HG02938 (cell line): ENCODE data around the gene SOX18.

Experiments
- ATAC-seq: cut with Tn5 transposase; IDR thresholded peaks from one replicate; pipeline ENCODE4 v1.9.1; 2021; ENCODE audit warnings: mild to moderate bottlenecking, moderate library complexity; ENCODE audit not compliant: unreplicated experiment

SOX18 gene

DNA sequence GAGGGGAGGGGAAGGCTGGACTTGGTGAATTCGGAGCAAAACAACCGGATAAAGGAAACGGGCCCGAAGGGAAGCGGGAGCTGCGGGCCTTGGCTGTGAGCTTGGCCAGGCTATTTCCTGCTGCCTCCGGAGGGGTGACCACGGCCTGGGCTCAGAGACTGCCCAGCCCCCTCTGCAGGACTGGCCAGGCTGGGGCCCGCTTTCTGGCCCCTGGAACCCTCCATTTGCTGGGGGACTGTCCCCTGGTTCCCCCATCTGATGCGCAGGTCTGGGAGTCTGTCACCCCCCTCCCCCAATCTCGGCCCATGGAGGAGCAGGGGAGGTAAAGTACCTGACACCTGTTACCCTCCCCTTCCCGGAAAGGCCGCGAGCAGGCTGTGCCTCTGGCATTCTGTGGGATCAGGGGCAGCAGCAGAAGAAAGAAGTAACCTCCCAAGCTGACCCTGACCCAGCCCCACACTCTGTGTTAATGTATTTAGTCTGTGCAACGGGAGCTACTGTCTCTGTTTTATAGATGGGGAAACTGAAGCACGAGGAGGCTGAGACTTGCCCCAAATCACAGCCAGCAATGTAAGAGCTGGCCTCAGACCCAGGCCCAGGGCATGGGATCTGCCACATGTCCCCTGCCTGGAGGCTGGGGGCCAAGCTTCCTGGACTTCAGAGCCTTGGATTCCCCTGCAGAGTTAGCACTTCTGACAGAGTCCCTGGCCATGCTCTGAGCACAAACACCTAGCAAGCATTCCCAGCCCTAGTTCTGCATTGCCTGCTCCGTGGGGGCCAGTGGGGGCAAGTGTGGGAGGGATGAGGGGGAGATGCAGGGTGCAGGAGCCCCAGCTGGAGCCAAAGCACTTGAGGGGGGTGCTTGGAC, 9.9 kb downstream of the SOX18 start:
- ATAC-seq, result no peak

DNA sequence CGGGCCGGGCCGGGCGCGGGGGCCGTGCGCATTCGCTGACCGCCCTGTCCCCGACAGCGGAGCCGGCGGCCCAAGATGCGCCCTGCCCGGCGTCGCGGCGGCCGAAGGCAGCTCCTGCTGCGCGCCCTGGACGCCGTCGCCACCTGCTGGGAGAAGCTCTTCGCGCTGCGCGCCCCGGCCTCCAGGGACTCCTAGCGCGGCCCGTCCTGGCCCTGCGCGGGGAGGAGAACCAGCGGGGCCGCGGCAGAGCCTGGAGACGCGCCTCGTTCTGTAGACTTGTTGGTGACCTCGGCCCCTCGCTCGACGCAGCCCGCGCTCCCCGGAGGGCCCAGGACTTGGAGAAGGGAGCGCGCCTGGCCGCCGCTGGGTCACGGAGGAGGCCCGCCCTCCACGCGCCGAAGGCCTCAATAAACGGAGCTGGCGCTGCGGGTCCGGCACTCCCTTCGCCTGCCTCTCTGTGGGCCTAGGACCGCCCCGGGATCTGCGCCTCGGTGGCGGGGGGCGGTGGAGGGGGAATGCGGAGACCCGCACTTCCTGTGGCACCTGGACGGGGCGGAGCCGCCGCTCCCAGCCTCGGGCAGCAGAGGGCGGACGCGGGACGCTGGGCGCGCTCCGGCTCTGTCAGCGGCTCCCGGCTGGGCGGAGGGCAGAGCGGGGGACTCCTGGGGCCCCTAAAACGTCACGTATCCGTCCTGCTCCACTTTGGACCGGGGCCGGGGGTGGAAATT, 10.7 kb downstream of the SOX18 start:
- no peak for ATAC-seq

DNA sequence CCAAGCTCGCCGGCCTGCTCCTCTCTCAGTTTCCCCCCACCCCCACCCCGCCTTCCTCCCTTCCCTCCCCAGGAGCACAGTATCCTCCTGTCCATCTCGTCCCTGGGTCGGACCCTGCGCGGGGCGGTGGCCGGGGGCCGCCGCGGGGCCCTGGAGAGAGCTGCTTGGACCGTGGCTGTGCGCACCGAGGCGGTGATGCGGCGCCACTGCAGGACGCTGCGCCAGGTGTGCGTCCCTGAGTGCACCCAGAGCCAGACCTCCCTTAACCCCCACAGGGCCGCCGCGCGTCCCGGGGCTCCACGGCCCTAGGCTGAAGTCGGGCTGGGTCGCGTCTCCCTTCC, 11.2 kb downstream of the SOX18 start:
- no peak for ATAC-seq

DNA sequence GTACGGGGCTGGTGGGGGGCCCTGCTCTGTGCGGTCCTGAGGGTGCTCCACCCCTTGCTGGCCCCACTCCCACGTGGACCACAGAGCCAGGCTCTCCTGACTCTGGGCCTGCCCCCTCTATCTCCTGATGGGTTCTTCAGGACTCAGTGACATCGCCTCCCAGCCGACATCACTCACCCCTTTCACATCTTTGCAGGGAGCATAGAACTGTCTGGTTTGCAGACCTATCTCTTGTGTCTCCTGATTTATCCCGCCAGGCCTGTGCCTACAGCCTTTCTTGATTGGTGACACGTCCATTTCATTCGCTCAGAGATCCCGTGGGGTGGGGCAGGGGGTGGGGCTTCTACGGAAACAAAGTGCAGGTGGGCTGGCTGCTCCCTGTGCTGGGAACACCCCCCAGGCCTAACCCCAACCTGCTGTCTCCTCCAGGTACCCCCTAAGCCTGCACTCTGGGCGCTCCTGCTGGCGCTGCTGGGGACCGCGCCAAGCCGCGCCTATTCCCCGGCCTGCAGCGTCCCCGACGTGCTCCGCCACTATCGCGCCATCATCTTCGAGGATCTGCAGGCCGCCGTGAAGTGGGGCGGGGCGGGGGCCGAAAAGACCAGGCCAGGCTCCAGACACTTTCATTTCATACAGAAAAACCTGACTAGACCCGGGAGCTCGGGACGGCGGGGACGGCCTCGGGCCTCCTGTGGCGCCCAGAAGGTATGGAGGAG, 11.8 kb downstream of the SOX18 start:
- no peak for ATAC-seq

DNA sequence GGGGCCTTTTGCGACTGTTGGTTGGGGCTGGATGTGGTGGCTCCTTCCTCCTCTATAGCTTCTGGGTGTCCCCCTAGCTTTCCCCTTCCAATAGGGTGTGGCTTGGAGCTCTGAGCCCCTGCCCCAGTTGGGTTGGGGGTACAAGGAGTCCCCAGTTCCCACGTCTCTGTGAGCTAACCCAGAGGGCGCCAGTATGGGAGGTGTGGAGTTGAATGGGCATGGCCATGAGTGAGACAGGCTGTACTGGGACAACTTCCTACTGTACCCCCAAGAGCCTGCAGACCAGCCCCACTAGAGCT, 12.3 kb downstream of the SOX18 start:
- no peak for ATAC-seq

DNA sequence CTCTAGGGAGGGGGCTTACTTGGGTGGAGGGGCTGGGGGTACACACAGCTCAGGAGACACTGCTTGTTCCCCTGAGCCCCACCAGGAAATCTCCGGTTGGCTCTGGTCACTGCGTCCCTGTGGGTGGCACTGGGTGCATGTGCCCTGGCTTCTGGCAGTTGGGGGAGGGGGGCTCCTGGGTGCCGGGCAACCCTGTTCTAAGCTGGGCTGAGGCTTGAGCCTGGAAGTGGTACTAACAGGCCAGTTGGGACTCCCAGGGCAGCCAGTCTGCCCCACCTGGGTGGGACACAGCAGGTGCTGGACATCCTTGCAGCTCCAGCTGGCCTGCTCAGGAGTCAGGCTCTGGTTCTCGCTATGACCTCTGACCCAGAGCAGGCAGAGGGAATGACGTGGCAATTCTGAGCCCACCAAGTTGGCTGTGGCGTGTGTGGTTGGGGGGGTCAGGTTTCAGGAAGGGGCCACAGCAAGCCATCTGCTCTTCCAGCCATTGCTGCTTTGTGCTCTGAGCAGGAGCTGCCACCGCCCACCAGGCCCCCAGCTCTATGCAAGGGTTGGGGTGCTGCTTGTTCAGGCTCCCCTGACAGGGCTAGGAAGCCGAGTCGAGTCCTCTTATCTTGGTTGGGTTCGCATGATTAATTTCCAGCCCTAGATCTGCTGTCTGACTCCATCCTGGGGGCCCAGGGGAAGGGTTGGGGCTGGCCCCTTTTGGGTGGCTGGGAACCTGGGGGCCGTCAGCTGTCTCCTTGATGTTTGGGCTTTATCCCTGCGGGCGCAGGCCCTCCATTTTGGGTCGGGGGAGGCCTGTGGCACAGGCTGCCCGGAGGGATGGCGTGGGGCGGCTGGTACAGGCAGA, 12.9 kb downstream of the SOX18 start:
- no peak for ATAC-seq

DNA sequence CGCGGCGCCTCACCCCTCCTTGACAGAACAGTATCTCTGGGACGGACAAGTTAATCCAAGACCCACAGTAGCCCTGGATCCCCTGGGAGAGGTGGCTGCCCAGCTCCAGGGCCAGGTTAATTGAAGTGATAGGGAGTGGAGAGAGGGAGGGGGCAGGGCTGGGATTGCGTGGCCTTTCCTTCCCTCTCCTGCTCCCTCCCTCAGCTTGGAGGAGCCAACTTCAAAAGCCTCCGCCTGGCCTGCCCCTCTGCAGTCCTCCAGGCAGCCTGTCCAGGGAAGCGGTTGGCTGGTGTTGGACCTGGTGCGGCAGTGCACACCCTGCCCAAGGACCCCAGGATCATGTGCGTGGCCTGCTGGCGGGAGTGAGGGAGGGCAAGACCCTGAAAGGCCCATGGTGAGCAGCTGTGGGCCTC, 13.5 kb downstream of the SOX18 start, which contains the start of gene C20orf204:
C20orf204 (plus strand) TSS at position 250 of the 413 bp plus-strand sequence; CDS start at position 392, 142 bp downstream.
- no peak for ATAC-seq

DNA sequence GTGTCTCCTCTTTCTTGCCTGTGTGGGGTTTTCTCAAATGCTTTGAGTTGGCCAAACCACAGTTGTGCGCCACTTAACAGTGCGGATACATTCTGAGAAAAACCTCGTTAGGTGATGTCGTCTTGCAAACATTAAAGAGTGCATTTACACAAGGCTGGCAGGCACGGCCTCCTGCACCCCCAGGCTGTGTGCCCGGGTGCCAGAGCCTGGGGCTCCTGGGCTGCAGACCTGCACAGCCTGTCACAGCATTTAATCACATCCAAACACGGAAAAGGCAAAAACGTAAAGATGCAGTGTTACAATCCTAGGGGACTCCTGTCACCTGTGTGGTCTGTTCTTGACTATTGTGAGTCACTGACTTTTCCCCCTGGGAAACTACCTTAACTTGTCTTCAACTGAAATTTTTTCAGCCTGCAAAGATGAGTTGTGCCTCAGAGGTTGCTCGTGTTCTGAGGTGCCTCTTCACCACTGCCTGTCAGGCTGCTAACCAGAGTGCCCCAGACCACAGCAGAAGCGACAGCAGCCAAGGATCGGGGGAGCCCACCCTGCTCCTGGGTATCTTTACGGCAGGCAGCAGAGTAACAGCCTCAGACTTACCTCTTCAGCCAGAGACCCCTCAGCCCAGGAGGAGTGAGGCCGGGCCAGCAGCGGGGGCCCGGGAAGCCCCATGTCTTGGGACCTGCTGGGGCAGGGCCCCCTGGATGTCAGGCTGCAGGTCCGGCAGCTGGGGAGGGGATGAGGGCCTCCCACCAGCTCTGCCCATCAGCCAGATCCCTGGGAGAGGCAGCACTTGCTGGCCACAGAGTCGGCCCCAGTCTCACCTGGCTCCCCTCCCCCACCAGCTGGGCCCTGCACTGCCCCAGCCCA, 14.1 kb downstream of the SOX18 start:
- ATAC-seq, result no peak

DNA sequence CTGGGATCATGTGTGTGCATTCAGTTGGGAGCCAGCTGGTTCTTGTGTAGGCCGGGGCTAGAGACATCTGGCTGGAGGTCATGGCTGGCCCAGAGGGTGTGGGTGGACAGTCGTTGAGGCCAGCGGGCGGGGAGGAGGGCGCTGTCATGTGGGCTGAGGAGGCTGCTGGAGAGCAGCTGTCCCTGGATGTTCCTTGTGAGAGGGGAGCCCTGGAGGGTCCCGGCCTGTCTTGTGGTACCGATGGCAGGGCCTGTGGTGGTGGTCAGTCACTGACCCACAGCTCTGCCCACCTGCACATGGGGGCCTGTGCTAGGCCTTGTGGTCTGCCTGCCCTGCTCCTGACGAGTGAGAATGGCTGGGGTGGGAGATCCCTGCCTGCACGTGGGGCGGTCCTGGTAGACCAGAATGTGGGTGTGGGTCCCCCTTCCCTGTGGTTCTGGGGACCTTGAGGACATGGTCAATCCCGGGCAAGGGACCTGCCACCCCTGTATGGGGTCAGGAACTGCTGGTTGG, 15.4 kb downstream of the SOX18 start:
- no peak for ATAC-seq

DNA sequence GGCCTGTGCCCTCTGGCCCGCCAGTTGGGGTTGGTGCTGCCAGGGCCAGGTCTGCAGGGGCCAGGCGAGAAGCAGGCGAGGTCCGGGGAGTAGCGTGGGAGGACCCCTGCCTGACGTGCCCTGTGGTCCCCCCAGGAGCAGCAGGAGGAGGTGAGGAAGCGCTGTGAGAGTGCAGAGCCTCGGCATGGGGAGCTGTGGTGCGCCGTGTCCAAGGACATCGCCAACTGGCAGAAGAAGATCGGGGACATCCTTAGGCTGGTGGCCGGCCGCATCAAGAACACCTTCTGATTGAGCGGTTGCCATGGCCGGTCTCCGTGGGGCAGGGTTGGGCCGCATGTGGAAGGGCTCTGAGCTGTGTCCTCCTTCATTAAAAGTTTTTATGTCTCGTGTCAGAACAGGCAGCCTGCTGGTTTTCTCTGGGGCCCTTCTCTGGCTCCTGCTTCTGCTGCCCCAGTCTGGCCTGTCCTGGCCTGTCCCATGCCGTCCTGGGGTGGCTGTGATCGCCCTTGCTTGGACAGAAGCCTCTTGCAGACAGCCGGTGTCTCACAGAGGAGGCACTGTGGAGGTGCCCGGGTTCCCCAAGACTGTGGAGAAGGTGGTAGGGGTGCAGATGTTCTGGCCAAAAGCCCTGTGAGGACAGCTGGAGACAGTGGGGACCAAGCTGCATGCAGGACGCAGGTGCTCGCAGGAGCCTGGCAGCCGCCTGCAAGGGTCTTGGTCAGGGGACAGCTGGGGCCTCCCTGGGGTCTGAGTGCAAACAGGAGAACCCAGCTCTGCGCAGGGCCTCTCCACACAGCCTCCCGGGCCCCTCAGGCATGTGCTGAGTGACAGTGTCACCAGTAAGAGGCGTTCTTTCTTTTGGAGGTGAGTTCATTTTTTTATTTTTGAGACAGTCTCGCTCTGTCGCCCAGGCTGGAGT, 16.5 kb downstream of the SOX18 start:
- no peak for ATAC-seq

DNA sequence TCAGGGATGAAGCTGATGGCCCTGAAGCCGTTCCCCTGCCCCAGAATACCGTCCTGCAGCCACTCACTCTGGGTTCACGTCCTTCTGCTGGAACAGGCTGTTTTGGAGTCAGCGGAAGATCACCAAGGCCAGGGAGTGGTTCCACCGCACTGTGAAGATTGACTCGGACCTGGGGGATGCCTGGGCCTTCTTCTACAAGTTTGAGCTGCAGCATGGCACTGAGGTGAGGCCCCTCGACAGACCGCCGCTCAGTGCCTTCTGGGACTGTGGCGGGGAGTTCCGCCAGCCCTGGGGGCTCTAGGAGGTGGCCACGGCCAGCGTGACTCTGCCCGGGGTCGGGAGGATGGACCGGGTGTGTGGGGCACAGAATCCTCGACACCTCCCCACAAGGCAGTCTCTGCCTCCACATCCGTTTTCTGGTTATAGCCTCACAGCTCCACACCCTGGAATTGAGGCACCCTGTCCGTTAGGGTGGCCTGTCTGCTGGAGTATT, 17.6 kb downstream of the SOX18 start:
- ATAC-seq, result no peak

DNA sequence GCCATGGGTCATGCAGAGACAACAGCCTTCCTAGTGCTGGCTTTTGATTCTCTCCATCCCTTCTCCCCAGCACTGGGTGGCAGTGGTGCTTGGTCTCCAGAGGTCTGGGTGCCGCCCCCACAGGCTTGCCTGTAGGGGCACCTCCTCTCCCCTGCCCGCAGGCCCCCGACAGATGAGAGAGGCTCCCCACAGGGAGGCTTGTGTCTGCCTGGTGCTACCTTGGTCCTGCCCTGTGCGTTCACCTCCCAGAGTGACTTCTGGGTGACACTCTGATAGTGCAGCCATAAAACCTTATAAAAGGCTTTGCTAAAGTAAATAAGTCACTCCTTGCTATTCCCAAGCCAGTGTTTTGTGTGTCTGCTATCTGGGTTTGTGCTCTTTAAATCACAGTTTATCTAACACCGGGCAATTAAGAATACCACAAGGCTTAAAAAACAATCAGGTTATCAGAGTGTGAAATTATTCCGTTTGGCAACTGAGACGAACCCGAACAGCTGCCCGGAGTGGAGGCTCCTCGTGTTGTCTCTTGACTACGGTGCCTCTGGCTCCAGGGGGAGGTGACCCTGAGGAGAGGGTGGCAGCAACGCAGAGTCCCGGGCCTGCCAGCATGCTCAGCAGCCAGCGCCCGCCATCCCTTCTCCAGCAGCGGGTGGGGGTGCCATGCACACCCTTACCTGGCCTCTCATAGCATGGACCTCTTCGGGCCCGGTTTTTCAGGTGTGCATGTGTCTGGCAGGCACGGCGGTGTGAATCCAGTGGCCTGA, 18.9 kb downstream of the SOX18 start:
- ATAC-seq, result no peak

DNA sequence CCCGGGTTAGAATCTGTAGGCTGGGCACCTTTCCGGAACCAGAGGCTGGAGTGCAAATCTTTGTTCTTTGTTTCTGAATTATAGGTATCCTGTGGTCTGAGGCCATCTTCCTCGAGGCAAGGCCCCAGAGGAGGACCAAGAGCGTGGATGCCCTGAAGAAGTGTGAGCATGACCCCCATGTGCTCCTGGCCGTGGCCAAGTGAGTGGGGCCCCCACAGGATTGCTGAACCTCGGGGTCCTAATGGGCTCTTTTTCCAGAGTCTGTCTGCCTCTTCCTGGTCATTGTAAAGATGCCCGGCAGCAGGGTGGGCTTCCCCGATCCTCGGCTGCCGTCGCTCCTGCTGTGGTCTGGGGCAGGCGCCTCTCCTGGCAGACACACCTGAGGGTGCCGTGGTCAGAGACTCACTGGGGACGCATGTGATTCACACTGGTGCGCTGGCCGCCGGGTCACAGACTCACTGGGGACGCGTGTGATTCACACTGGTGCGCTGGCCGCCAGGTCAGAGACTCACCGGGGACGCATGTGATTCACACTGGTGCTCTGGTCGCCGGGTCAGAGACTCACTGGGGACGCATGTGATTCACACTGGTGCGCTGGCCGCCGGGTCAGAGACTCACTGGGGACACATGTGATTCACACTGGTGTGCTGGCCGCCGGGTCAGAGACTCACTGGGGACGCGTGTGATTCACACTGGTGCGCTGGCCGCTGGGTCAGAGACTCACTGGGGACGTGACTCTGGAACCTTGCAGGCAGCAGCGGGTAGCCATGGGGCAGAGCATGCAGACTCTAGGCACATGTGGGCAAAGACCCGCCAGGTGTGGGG, 19.9 kb downstream of the SOX18 start:
- no peak for ATAC-seq

DNA sequence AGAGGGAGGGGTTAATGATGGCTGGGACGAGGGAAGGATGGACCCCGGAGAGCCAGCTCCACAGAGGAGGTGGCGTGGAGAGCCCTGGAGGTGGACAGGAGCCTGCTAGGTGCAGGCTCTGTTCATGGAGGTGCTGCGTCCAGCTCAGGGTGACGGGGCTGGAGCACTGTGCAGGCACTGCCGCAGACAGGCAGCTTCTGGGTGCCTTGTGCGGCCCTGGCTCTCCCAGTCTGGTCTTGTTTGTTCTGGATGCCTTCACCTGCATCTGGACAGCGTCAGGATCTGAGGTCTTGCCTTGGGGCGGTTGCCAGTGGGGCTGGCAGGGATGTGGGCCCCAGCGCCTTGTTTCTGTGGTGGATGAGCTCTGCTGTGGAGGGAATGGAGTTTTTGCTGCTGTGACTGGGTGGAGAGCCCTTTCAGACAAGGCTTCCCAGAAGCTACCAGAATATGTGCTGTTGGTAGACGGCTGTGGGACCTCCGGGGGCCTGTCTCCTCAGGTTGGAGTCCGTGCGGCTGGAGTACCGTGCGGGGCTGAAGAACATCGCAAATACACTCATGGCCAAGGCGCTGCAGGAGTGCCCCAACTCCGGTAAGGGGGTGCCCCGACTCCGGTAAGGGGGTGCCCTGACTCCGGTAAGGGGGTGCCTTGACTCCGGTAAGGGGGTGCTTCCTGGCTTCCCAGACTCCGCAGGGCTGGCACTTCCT, 21.3 kb downstream of the SOX18 start:
- no peak for ATAC-seq

DNA sequence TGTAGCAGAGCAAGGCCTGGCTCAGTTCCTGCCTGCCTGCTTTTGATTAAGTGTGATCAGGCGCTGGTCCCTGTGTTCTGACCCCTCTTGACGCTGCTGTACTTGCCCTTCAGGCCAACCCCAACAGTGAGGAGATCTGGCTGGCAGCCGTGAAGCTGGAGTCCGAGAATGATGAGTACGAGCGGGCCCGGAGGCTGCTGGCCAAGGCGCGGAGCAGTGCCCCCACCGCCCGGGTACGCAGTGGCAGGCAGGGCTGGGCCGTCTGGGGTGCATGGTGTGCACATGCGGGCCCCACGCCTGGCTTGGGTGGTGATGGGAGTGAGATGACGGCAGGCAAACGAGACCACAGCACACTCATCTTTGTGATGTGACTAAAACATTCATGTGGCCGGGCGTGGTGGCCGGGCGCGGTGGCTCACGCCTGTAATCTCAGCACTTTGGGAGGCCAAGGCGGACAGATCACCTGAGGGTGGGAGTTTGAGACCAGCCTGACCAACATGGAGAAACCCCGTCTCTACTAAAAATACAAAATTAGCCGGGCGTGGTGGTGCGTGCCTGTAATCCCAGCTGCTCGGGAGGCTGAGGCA, 23.5 kb downstream of the SOX18 start:
- no peak for ATAC-seq
